OCI-LY7 (cell line): Measurements from ENCODE around the gene SP1. TPM values are rescaled to one million over a fixed set of nuclear protein-coding genes. Genes with fewer than 3 reads are reported as not detected.

Source experiments
- BruUV-seq: library from RNA; stranded (reverse); fragments of 400-500 nt; replicated peaks from 2 replicates; lab custom pipeline; 2021; lab: Mats Ljungman, UMichigan
- CTCF ChIA-PET: fragments of 300-600 bp; sonication (Branson Sonifier 250); formaldehyde crosslinking; loops from one replicate; lab custom pipeline; 2022; ENCODE audit warnings: antibody characterized with exemption; ENCODE audit not compliant: unreplicated experiment; lab: Charles Lee
- POLR2A ChIA-PET: fragments of 300-600 bp; sonication (Branson Sonifier 250); formaldehyde crosslinking; loops from one replicate; lab custom pipeline; 2022; ENCODE audit warnings: antibody characterized with exemption; lab: Charles Lee
- DNase-seq: peaks from one replicate; pipeline ENCODE4 v3.0.0-alpha.2; 2015; ENCODE audit warnings: low spot score
- H2AFZ ChIP-seq: fragments of 200-600 bp; sonication (generic), shearing (Covaris generic); 2 replicates; pipeline ENCODE4 v1.6.1; 2014; ENCODE audit warnings: mild to moderate bottlenecking, antibody characterized with exemption, low read length, moderate library complexity
- H3K27ac ChIP-seq: fragments of 200-600 bp; sonication (generic); 2 replicates; pipeline ENCODE4 v1.5.1; 2014; ENCODE audit warnings: mixed run types, low read depth, mild to moderate bottlenecking, moderate library complexity, low read length, inconsistent platforms; ENCODE audit not compliant: poor library complexity, severe bottlenecking
- H3K36me3 ChIP-seq: fragments of 200-600 bp; sonication (generic); 2 replicates; pipeline ENCODE4 v1.6.1; 2014; ENCODE audit warnings: mild to moderate bottlenecking, antibody characterized with exemption, low read length, moderate library complexity, mixed read lengths; ENCODE audit not compliant: insufficient read depth
- H3K4me1 ChIP-seq: fragments of 200-600 bp; sonication (generic); 2 replicates; pipeline ENCODE4 v1.5.1; 2014; ENCODE audit warnings: mild to moderate bottlenecking, low read length; ENCODE audit not compliant: insufficient read depth, poor library complexity, severe bottlenecking
- H3K4me2 ChIP-seq: fragments of 200-600 bp; sonication (generic); 2 replicates; pipeline ENCODE4 v1.6.1; 2014; ENCODE audit warnings: mild to moderate bottlenecking, low read length
- H3K4me3 ChIP-seq: fragments of 200-600 bp; sonication (generic); 2 replicates; pipeline ENCODE4 v1.5.1; 2014; ENCODE audit warnings: mild to moderate bottlenecking, low read depth, low read length; ENCODE audit not compliant: poor library complexity, severe bottlenecking
- H3K79me2 ChIP-seq: fragments of 200-600 bp; sonication (generic); 2 replicates; pipeline ENCODE4 v1.6.1; 2016; ENCODE audit warnings: low read depth, mild to moderate bottlenecking, low read length, moderate library complexity, mixed read lengths; ENCODE audit not compliant: insufficient read depth
- H3K9me2 ChIP-seq: fragments of 200-600 bp; sonication (generic); 2 replicates; pipeline ENCODE4 v1.6.1; 2016; ENCODE audit warnings: mild to moderate bottlenecking, low read length, mixed read lengths; ENCODE audit not compliant: insufficient read depth
- H3K9me3 ChIP-seq: fragments of 200-600 bp; sonication (generic); 2 replicates; pipeline ENCODE4 v1.6.1; 2014; ENCODE audit warnings: mild to moderate bottlenecking, mixed run types, low read length, mixed read lengths
- H4K20me1 ChIP-seq: fragments of 200-600 bp; sonication (generic); 2 replicates; pipeline ENCODE4 v1.6.1; 2014; ENCODE audit warnings: mild to moderate bottlenecking, antibody characterized with exemption, low read length, moderate library complexity, mixed read lengths; ENCODE audit not compliant: insufficient read depth
- CTCF ChIP-seq: fragments of 200-600 bp; sonication (generic); conservative IDR thresholded peaks from 2 replicates; pipeline ENCODE4 v1.5.1; 2014; ENCODE audit warnings: mild to moderate bottlenecking, antibody characterized with exemption, low read length, moderate library complexity, mixed read lengths
- EZH2phosphoT487 ChIP-seq: fragments of 200-600 bp; sonication (generic); IDR thresholded peaks from 2 replicates; pipeline ENCODE4 v1.6.1; 2018; ENCODE audit warnings: low read depth, borderline replicate concordance, mild to moderate bottlenecking, mixed run types, antibody characterized with exemption, low read length, moderate library complexity, mixed read lengths
- intact Hi-C: fragments of 100-400 bp; cut with micrococcal nuclease; formaldehyde crosslinking; loops from one replicate; pipeline ENCODE4 v1.10.0; 2022; ENCODE audit not compliant: unreplicated experiment
- total RNA-seq, 2 experiments: library from RNA; depleted of rRNA in 1 of 2; stranded (reverse); fragments of >200 nt in 1 of 2; shearing (Covaris generic) in 1 of 2; gene quantifications; 2 replicates each; pipeline ENCODE4 v1.2.3, GENCODE V29; 2014 to 2022

Gene SP1
- total RNA-seq, 2 experiments from 2014 or later = 58.9 to 83.9 TPM

GRCh38 chr12:53352331-53353256, 27.4 kb upstream of the SP1 start:
- POLR2A ChIA-PET = interaction anchor here (0.5 to 2.8 kb wide), 6 partner anchors 9 to 228 kb away, joined by 3 to 9 read pairs (median 5); partner anchors contain the start of gene SP1
- H3K4me3 ChIP-seq = no peak overlapping the region
- intact Hi-C loops = loop anchor here (1.0 kb wide), 3 partner anchors 27 to 156 kb away; no protein-coding TSS in a partner anchor
- no peaks in the 10 kb centered on the region for H3K9me3 ChIP-seq
- peak; percentile 88 for DNase-seq
- no peaks in the 10 kb centered on the region for H3K4me1 ChIP-seq
- no peaks in the 10 kb centered on the region for H4K20me1 ChIP-seq
- H3K36me3 ChIP-seq = no peaks in the 10 kb centered on the region
- no TSS peak for BruUV-seq
- no peak for TF ChIP-seq EZH2phosphoT487
- peak; percentile 93 for TF ChIP-seq CTCF
- no peaks in the 10 kb centered on the region for H3K79me2 ChIP-seq
- H3K9me2 ChIP-seq = no peaks in the 10 kb centered on the region
- peak overlapping the region; percentile 44; the same call in 1 of the 2 replicates for H2AFZ ChIP-seq
- H3K27ac ChIP-seq = no peak overlapping the region
- H3K4me2 ChIP-seq = no peak overlapping the region
- CTCF ChIA-PET = interaction anchor here (0.5 to 2.1 kb wide), 15 partner anchors 21 to 156 kb away, joined by 3 to 11 read pairs (median 4); partner anchors contain the start of genes AAAS and SP1

DNA sequence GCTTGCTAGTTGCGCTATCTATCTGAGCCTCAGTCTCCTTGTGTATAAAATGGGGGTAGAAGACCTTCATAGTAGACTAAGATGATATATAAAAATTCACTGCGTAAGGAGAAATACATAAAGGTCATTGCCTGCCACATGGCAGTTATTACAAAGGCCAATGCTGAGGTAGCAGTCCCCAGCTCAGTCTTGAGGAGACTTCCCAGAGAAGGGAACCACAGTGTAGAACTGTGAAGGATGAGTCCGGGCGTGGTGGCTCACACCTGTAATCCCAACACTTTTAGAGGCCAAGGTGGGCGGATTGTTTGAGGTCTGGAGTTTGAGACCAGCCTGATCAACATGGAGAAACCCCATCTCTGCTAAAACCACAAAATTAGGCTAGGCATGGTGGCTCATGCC, 26.7 kb upstream of the SP1 start:
- no TSS peak for BruUV-seq
- Histone ChIP-seq H2AFZ (no peak overlapping the region; the same call in 1 of the 2 replicates), H3K4me1 (no peaks in the 10 kb centered on the region), H4K20me1 (no peaks in the 10 kb centered on the region), H3K36me3 (no peaks in the 10 kb centered on the region), H3K9me2 (no peaks in the 10 kb centered on the region), H3K4me3 (no peak overlapping the region), H3K9me3 (no peaks in the 10 kb centered on the region), H3K27ac (no peak overlapping the region), H3K79me2 (no peaks in the 10 kb centered on the region), H3K4me2 (no peak overlapping the region)
- no peak for TF ChIP-seq EZH2phosphoT487
- TF ChIP-seq CTCF = no peak
- intact Hi-C loops = no loop called here
- DNase-seq = no peak
- ChIA-PET CTCF (interaction anchor here (0.6 to 2.1 kb wide), 5 partner anchors 26 to 141 kb away, joined by 3 to 11 read pairs (median 6); partner anchors contain the start of gene SP1), POLR2A (interaction anchor here (1.5 to 2.8 kb wide), 3 partner anchors 8 to 68 kb away, joined by 5 to 9 read pairs (median 7); partner anchors contain the start of gene SP1)
